ENCODE results near the gene SMAD3.
A peak's percentile ranks its signal among the peaks of the same experiment; 100 is the strongest.

The SMAD3 gene

DNA sequence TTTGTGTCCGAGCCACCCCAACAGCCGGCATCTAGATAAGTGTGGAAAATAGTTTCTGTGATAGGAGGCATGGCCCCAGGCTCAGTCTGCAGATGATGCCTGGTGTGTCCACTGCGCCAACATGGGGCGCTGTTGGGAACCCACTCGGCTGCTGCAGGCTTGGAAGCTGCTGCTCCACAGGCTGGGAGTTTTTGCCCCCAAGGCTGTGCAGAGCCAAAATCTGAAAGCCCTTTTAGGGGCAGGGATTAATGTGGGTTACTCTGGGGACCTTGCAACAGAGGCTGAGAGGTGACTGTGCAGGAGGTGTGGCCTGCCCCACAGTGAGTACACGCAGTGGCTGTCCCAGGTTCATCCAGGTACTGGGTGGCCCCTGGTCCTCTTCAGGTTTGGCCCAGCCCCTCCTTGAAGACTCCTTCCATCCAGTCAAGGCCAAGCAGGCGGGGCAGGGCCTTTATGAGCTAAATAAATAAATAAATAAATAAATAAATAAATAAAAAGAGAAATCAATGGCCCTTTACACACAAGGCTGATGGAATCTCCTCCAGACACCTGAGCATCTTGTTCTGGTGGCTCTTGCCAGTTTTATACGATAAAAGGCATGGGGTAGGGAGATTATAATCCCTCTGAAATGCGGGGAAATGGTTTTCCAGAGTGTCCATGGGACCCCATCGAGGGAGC lies 115.3 kb downstream of the SMAD3 start:
- DNase-seq (ENCODE audit: low spot score), result peak; percentile 60

DNA sequence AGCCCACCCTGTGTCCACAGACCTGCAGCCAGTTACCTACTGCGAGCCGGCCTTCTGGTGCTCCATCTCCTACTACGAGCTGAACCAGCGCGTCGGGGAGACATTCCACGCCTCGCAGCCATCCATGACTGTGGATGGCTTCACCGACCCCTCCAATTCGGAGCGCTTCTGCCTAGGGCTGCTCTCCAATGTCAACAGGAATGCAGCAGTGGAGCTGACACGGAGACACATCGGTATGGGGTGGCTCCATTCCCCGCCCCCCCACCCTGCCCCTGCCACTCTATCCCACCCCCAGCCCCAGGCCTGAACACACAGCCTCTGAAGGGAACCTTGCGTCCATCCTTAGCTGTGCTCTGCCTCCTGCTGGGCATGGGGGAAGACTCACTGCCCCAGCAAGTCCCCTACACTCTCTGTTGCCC lies 115.8 kb downstream of the SMAD3 start:
- DNase-seq (ENCODE audit: low spot score), result peak; percentile 48

GRCh38 chr15:67183443-67184169 lies 118.2 kb downstream of the SMAD3 start:
- peak; percentile 41 for DNase-seq (ENCODE audit: low spot score)

DNA sequence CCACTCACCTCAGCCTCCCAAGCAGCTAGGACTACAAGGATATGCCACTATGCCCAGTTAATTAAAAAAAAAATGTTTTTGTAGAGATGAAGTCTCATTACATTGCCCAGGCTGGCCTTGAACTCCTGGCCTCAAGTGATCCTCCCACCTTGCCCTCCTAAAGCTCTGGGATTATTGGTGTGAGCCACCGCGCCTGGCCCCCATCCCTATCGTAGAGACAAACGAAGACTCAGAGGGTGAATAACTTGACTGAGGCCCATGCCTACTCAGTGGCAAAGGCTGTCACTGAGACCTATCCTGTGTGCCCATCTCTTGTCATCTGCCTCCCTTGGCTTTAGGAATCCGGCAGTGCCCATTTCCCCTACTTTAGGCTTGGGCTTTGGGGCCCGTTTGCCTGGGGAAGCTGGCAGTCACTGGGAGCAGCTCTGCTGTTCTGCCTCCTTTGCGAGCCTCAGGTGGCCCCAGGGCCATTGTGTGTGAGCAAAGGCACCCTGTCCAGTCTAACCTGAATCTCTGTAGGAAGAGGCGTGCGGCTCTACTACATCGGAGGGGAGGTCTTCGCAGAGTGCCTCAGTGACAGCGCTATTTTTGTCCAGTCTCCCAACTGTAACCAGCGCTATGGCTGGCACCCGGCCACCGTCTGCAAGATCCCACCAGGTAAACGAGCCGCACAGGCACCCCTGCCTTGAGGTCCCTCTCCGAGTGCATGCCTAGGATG lies 119.0 kb downstream of the SMAD3 start:
- DNase-seq (ENCODE audit: low spot score), result peak; percentile 56

- no peak for DNase-seq (ENCODE audit: low spot score)
Observed at GRCh38 chr15:67185051-67185450, 119.6 kb downstream of the SMAD3 start.

- DNase-seq (ENCODE audit: low spot score), result peak; percentile 64
Observed at GRCh38 chr15:67185621-67186225, 120.3 kb downstream of the SMAD3 start.

- peak; percentile 65 for DNase-seq (ENCODE audit: low spot score)
Observed at GRCh38 chr15:67186226-67186649, 120.8 kb downstream of the SMAD3 start.

GRCh38 chr15:67186688-67187087 lies 121.3 kb downstream of the SMAD3 start:
- DNase-seq (ENCODE audit: low spot score), result no peak

DNA sequence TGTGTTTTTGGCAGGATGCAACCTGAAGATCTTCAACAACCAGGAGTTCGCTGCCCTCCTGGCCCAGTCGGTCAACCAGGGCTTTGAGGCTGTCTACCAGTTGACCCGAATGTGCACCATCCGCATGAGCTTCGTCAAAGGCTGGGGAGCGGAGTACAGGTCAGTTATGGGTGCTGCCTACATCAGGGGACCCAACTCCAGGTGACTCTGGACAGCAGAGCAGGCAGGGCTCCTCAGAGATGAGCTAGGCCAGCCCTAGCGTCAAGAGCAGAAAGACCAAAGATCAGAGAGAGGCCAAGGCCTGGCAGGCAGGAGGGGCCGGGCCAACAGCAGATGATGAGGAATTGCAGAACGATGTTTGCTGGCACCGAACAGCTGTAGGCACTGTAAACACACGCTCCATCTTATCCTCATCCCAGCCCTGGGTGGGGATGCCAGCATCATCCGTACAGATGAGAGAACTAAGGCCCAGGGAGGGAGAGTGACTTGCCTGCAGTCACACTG lies 122.0 kb downstream of the SMAD3 start:
- DNase-seq (ENCODE audit: low spot score), result no peak

DNA sequence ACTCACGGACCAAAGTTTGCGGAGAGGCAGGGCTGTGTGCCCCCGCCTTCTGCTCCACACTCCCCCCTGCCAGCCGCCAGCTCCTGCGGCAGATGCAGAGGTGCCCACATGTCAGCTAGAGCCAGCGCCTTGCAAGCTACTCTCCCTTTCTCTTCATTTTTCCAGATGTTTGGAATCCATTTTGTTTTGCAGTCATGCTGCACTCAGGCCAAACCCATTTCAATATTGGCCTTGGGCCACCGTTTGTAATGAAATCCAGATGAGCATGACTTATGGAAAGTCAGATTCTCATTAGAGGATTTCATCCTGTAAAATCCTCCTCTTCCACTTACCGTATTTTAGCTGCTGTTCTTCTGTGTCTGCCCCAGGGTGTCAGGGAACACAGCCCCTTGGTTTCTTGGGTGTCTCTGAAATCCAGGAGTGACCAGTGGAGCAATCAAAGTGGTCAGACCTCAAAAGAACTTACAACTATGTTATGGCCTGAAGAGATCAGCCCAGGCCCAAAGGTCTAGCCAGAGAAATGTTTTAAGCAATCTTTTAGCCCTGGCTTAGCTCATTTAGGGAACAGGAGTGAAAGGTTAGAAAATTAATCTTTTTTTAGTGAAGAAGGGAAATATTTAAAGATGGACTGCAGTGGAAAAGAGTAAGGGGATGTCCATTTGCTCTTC lies 123.3 kb downstream of the SMAD3 start:
- DNase-seq (ENCODE audit: low spot score), result peak; percentile 87

DNA sequence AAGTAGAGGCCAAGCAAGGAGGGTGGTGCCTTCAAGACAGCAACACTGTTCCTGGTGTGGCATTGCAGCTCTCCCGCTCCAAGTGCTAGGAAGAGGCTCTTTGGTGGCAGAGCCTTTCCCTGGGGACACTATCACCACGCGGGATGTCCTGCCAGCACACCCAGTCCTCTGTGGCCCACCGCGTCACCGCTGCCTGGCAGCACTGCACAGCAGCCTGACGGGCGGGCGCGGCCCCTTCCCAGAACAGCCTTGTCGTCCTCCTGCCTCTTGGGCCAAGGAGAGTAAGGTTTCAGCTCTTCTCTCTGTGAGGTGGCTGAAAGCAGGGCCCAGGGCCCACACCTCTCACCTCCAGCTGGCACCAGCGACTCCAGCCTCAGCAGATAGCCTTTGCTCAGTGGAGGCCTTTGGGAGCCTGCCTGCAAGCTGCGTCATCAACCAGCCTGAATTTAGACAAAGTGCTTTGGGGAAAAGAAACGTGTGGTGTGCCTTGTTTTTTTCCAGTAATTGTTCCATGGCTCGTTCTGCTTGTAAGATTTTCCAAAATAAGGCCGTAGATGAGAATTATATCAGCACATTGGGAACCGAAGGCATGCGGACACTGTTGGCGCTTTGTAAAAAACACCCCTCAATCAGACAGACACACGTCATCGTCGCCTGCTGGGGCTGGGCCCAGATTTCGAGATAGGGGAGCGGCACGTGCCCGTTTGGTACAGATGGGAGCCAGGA lies 124.1 kb downstream of the SMAD3 start:
- peak; percentile 90 for DNase-seq (ENCODE audit: low spot score)

GRCh38 chr15:67190326-67190725 lies 124.9 kb downstream of the SMAD3 start:
- DNase-seq (ENCODE audit: low spot score), result no peak

DNA sequence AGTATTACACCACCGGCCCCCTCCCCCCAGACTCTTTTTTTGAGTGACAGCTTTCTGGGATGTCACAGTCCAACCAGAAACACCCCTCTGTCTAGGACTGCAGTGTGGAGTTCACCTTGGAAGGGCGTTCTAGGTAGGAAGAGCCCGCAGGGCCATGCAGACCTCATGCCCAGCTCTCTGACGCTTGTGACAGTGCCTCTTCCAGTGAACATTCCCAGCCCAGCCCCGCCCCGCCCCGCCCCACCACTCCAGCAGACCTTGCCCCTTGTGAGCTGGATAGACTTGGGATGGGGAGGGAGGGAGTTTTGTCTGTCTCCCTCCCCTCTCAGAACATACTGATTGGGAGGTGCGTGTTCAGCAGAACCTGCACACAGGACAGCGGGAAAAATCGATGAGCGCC lies 125.4 kb downstream of the SMAD3 start:
- no peak for DNase-seq (ENCODE audit: low spot score)

DNA sequence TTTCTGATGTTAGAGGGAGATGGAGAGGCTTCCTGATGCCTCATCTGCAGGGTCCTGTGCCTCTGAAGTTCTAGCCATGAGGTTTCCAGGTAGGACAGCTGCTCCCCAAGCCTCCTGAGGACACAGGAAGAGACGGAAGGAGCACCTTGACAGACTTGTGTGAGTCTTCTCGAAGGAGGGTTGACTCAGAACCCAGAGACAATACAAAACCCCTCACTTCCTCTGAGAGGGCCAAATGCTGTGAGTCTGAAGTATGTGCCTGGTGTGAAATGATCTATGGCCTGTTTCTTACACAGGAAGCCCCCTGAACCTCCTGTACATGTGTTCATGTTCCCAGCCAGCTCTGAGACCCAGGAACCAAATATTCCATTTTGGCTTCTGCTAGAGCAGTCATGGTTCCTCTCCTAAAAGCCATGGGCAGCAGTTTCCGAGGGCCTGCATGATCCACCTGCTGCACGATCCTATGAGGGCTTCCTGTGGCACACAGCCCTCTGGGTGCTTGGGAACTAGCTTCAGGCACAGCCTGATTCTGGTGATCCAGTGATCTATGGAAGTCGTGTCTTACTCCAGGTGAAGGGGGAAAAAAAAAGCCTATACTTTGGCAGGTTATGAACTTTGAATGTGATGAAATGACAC lies 126.9 kb downstream of the SMAD3 start:
- no peak for DNase-seq (ENCODE audit: low spot score)

DNA sequence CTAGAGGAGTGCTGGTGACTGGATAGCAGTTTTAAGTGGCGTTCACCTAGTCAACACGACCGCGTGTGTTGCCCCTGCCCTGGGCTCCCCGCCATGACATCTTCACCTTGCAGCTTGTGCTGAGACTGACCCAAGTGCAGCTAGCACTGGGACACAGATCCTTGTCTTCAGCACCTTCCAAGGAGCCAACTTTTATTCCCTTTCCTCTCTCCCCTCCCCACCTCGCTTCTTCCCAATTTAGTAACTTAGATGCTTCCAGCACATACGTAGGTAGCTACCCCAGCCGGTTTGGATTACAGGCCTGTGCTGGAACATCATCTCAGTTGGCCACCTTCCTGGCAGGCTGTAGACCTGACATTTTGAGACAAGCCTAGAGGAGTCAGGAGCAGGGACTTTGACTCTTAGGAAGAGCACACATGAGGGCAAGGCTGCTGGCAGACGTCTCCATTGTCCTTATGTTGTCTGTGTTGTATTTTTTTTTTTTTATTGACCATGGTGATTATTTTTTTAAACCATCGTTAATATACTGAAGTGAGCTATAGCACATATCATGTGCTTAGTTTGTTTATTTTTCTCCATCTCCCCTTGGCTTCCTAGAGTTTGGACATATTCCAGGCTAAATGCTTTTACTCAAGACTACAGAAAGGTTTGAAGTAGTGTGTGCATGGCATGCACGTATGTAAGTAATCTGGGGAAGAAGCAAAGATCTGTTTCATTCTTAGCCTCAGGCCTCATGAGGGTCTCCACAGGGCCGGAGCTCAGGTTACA lies 128.0 kb downstream of the SMAD3 start:
- DNase-seq (ENCODE audit: low spot score), result no peak

- no peak for DNase-seq (ENCODE audit: low spot score)
Observed at GRCh38 chr15:67194171-67195114, 129.0 kb downstream of the SMAD3 start.

GRCh38 chr15:67195305-67195704 lies 129.9 kb downstream of the SMAD3 start:
- no peak for DNase-seq (ENCODE audit: low spot score)

- DNase-seq (ENCODE audit: low spot score), result no peak
Observed at GRCh38 chr15:67196222-67196621, 130.8 kb downstream of the SMAD3 start.
